ENCODE measurements around the gene KCNJ4. TPM values are rescaled to one million over a fixed set of nuclear protein-coding genes. Genes with fewer than 3 reads are reported as not detected.
"Not testable (repeated sequence)": the region's sequence is repeated elsewhere in the genome, so short reads cannot be mapped to it uniquely, and the experiment has no call there.

Gene KCNJ4
- total RNA-seq, 1 experiment from 2014 or later, result 0.92 TPM

DNA sequence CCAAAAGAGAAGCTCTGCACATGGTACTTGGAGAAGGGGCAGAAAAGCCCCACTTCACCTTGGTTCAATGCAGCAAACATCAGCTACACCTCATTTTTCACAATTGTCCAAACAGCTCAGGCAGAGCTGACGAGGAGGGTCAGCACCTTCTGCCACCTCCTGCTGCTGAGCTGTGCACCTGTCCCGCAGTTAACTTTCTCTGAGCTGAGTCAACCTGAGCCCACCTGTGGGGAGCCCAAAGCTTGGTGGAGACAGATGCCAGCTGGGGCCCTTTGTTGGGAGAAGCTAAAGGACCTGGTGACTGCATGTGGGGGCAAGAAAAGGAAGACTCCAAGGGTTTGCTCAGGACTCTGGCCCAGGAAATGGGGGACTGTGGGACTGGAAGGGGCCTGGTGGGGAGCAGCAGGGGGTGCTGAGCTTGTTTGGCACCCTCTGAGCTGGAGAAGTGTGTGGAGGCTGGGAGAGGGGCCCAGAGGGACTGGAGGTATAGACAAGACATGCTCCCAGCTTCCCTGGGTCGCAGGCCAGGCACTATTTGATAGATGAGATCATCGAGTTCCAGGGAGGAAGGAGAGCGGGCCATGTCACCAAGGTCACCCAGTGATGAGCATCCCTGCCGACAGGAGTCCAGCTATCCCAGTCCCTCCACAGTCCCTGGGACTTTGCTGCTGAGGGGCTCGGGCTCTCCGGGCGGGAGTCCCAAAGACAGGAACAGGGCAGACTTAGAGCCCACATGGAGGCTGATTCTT lies 53.5 kb downstream of the KCNJ4 start:
- peaks cover 4% of the 10 kb centered on the region for H3K23me2 ChIP-seq (ENCODE audit: insufficient read length, low read depth, low read length, poor library complexity, severe bottlenecking)
- no peaks in the 10 kb centered on the region for H3K79me1 ChIP-seq (ENCODE audit: insufficient read depth, low read depth, low read length, poor library complexity, severe bottlenecking)
- no peak overlapping the region for H2BK20ac ChIP-seq (ENCODE audit: low read depth, low read length, poor library complexity, severe bottlenecking)
- H3K14ac ChIP-seq (ENCODE audit: insufficient read depth, low read length), result no peak overlapping the region; the same call in 1 of the 2 replicates
- no peaks in the 10 kb centered on the region for H4K20me1 ChIP-seq (ENCODE audit: control insufficient read depth, insufficient read depth, insufficient read length)
- H3K23ac ChIP-seq (ENCODE audit: insufficient read length, low read depth, low read length), result no peak overlapping the region
- H3K79me2 ChIP-seq (ENCODE audit: insufficient read depth, low read length), result peaks cover 2% of the 10 kb centered on the region; the same call in 1 of the 2 replicates
- no peak overlapping the region for H2BK5ac ChIP-seq (ENCODE audit: insufficient read length, low read length)
- no peak overlapping the region for H2BK15ac ChIP-seq (ENCODE audit: low read depth, low read length)
- no peak overlapping the region for H3K27ac ChIP-seq (ENCODE audit: insufficient read length, low read depth, low read length)
- WGBS (ENCODE audit: extremely low coverage, insufficient read length, low lambda C conversion rate), result no CpG with 5 or more reads among the region's 9 CpGs
- H3K36me3 Mint-ChIP-seq (ENCODE audit: insufficient read depth in 1 of 3, low read depth in 3 of 3), result no peaks in the 10 kb centered on the region
- no peak overlapping the region for H3K18ac ChIP-seq (ENCODE audit: insufficient read length, low read depth, low read length)
- no peak overlapping the region for H4K91ac ChIP-seq (ENCODE audit: insufficient read length, low read depth, low read length)
- H3K4me2 ChIP-seq (ENCODE audit: insufficient read depth, insufficient read length, low read length), result no peak overlapping the region
- H2AK5ac ChIP-seq (ENCODE audit: insufficient read length, low read length), result no peak overlapping the region
- no peak overlapping the region for H3T11ph ChIP-seq (ENCODE audit: low read length)
- H3K9ac ChIP-seq (ENCODE audit: extremely low read depth, insufficient read length, low read length), result no peak overlapping the region
- H3K4ac ChIP-seq (ENCODE audit: low read depth, low read length), result no peak overlapping the region
- H3K9me3 ChIP-seq (ENCODE audit: control insufficient read depth, low read depth, low read length), result no peaks in the 10 kb centered on the region
- no peak overlapping the region for H3K4me3 Mint-ChIP-seq
- H3K4me1 Mint-ChIP-seq, result peaks cover 39 to 48% of the 10 kb centered on the region in 2 experiments
- H3K27me3 Mint-ChIP-seq (ENCODE audit: low read depth), result no peaks in the 10 kb centered on the region; the same call in 1 of the 2 replicates
- H2AFZ ChIP-seq (ENCODE audit: low read length), result no peak overlapping the region
- H3K4me1 ChIP-seq (ENCODE audit: insufficient read depth, low read length), result peaks cover 3% of the 10 kb centered on the region; the same call in 1 of the 2 replicates
- TF ChIP-seq, protein P1, sequence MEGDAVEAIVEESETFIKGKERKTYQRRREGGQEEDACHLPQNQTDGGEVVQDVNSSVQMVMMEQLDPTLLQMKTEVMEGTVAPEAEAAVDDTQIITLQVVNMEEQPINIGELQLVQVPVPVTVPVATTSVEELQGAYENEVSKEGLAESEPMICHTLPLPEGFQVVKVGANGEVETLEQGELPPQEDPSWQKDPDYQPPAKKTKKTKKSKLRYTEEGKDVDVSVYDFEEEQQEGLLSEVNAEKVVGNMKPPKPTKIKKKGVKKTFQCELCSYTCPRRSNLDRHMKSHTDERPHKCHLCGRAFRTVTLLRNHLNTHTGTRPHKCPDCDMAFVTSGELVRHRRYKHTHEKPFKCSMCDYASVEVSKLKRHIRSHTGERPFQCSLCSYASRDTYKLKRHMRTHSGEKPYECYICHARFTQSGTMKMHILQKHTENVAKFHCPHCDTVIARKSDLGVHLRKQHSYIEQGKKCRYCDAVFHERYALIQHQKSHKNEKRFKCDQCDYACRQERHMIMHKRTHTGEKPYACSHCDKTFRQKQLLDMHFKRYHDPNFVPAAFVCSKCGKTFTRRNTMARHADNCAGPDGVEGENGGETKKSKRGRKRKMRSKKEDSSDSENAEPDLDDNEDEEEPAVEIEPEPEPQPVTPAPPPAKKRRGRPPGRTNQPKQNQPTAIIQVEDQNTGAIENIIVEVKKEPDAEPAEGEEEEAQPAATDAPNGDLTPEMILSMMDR (conservative IDR thresholded peaks at IDR 0.05), result no peak
- H2BK120ac ChIP-seq (ENCODE audit: low read depth, low read length, poor library complexity, severe bottlenecking), result no peak overlapping the region
- H4K5ac ChIP-seq (ENCODE audit: insufficient read length, low read depth, low read length), result no peak overlapping the region
- H3K56ac ChIP-seq (ENCODE audit: insufficient read length, low read depth, low read length), result no peak overlapping the region
- no peak overlapping the region for H4K8ac ChIP-seq (replicated peaks; ENCODE audit: insufficient read length, low read depth, low read length)
- H3K27ac Mint-ChIP-seq, result peak overlapping the region in 2 of 3 experiments; percentile 76 to 93; a peak in 4 of 7 replicates
- peak; percentile 36 for DNase-seq
- no peak overlapping the region for H2BK12ac ChIP-seq (ENCODE audit: insufficient read length, low read depth, low read length)
- no peaks in the 10 kb centered on the region for H3K9me3 Mint-ChIP-seq
- no peaks in the 10 kb centered on the region for H3K27me3 ChIP-seq (ENCODE audit: insufficient read depth, low read length)

DNA sequence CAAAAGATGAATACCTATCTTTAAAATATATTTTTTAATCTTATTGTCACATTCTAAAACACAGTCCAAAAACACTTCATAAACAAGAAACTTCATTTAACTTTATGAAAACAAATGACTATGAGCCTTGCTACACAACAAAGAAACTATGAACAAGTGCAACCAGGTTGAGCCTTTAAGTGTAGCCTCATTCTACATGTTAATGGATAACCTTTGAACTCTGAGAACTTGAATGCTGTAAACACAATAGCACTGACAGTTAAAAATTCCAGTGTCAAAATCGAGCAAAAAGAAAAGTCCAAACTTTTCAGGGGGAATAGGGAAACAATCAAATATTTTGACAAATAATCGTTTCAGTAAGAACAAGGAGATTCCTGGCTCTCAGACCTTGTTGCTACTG lies 54.7 kb downstream of the KCNJ4 start:
- H4K5ac ChIP-seq (ENCODE audit: insufficient read length, low read depth, low read length); H3K4me2 ChIP-seq (ENCODE audit: insufficient read depth, insufficient read length, low read length); H3K4me1 ChIP-seq (ENCODE audit: insufficient read depth, low read length); H2AK5ac ChIP-seq (ENCODE audit: insufficient read length, low read length); H3K9me3 ChIP-seq (ENCODE audit: control insufficient read depth, low read depth, low read length); H3K27ac Mint-ChIP-seq; H2AFZ ChIP-seq (ENCODE audit: low read length); H3K4me3 Mint-ChIP-seq; H3K36me3 Mint-ChIP-seq (ENCODE audit: insufficient read depth in 1 of 3, low read depth in 3 of 3); H2BK120ac ChIP-seq (ENCODE audit: low read depth, low read length, poor library complexity, severe bottlenecking); H3K23me2 ChIP-seq (ENCODE audit: insufficient read length, low read depth, low read length, poor library complexity, severe bottlenecking); H4K8ac ChIP-seq (replicated peaks; ENCODE audit: insufficient read length, low read depth, low read length); H3K56ac ChIP-seq (ENCODE audit: insufficient read length, low read depth, low read length); H3K23ac ChIP-seq (ENCODE audit: insufficient read length, low read depth, low read length); H3T11ph ChIP-seq (ENCODE audit: low read length); H3K27ac ChIP-seq (ENCODE audit: insufficient read length, low read depth, low read length); DNase-seq; H2BK12ac ChIP-seq (ENCODE audit: insufficient read length, low read depth, low read length); H3K27me3 Mint-ChIP-seq (ENCODE audit: low read depth); H3K79me2 ChIP-seq (ENCODE audit: insufficient read depth, low read length); H3K9ac ChIP-seq (ENCODE audit: extremely low read depth, insufficient read length, low read length); H2BK20ac ChIP-seq (ENCODE audit: low read depth, low read length, poor library complexity, severe bottlenecking); H3K18ac ChIP-seq (ENCODE audit: insufficient read length, low read depth, low read length); H4K91ac ChIP-seq (ENCODE audit: insufficient read length, low read depth, low read length); H3K9me3 Mint-ChIP-seq; H2BK5ac ChIP-seq (ENCODE audit: insufficient read length, low read length); H3K4ac ChIP-seq (ENCODE audit: low read depth, low read length); H2BK15ac ChIP-seq (ENCODE audit: low read depth, low read length); H3K14ac ChIP-seq (ENCODE audit: insufficient read depth, low read length); H3K79me1 ChIP-seq (ENCODE audit: insufficient read depth, low read depth, low read length, poor library complexity, severe bottlenecking); H4K20me1 ChIP-seq (ENCODE audit: control insufficient read depth, insufficient read depth, insufficient read length); H3K27me3 ChIP-seq (ENCODE audit: insufficient read depth, low read length): not testable (repeated sequence)
- no CpG with 5 or more reads among the region's 2 CpGs for WGBS (ENCODE audit: extremely low coverage, insufficient read length, low lambda C conversion rate)
- peaks cover 51 to 60% of the 10 kb centered on the region in 2 experiments for H3K4me1 Mint-ChIP-seq

All from H9 (cell line).